Tongue (tissue), 2 donors: ENCODE results near the gene LENG1. TPM values are rescaled to one million over a fixed set of nuclear protein-coding genes. Genes with fewer than 3 reads are reported as not detected.
A peak's percentile ranks its signal among the peaks of the same experiment; 100 is the strongest.

ENCODE experiments used
- DNase-seq: peaks from one replicate; pipeline ENCODE4 v3.0.0-alpha.2; 2015
- total RNA-seq: library from RNA; depleted of rRNA; stranded (reverse); fragments of >200 nt; gene quantifications from one replicate; pipeline ENCODE4 v1.2.3, GENCODE V29; 2014

Gene LENG1
- total RNA-seq, 1 donor from 2014 or later: 7.5 TPM

DNA sequence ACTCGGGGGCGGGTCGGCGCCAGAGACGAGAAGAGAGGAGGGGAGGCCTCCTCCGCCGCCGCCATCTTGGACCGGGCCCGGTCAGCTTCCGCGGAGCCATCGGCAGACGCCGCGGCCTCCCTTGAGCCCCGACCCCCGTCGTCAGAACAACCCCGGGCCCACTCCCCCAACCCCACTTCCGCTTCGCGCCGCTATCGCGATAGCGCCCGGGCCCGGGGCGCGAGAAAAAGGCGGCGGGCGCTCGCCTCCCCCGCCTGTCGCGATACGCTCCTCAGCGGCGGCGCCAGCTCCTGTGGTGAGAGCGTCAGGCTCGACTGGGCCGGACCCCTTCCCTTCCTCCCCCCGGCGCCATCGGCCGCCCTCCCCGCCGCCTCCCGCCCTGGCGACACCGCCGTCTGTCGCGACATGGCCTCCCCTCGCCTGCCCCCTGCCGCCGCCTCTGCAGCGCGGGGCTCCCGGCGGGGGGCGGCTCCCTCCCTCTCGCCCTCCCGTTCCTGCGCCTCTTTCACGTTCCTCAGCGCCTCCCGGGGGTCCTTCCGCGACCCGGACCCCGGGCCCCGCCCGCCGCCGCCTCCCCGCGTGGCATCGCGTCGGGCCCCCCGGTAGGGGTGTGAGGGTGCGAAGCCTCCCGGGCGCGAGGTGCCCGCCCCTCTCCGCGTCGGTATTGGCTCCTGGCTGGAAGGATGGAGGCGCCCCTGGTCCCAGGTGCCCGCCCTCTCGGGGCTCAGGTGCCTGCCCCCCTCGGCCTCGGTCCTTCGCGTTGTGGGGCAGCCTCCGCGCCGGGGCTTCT is 21.6 kb downstream of the LENG1 start, which contains the start of gene CNOT3:
Gene CNOT3, plus strand, starts transcription at position 64 of the 790 bp plus-strand sequence. CDS start 5,217 bp downstream, outside the sequence.
- DNase-seq: no peak

DNA sequence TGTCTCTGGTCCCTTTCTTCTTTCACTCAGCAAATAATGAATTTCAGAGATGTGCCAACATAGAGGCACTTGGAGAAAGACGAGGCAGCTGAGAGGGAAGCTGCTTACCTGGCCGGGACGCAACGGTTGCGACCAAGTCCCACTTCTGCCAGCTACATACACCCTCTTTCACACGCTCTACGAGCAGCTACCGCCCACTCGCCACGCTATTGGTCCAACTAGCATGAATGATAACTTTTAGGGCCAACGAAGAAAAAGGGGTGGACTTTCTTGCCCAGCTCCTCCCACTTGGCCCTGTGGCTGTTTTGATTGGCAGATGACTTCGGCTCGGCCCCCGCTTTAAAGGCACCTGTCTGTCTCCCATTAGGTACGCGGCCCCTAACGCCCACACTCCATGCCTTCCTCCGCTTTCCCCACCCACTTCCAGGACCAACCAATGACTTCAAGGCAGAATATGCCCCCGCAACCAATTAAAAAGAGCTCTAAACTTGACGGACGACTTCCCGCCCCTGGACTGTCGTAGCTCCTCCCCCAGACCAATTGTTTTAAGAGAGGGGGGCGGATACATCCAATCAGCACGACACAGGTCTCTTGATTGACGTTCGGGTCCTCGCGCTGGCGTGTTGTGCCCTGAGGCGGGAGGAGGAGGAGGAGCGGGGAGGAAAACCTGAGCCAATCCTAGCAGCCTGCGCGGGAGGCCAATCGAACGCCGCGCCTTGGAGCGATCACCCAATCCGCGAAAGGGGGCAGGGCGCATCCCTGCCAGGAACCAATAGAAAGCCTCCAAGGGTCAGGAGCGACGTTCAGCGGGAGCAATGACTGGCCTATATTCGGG is 22.4 kb downstream of the LENG1 start:
- DNase-seq: peak; percentile 100

DNA sequence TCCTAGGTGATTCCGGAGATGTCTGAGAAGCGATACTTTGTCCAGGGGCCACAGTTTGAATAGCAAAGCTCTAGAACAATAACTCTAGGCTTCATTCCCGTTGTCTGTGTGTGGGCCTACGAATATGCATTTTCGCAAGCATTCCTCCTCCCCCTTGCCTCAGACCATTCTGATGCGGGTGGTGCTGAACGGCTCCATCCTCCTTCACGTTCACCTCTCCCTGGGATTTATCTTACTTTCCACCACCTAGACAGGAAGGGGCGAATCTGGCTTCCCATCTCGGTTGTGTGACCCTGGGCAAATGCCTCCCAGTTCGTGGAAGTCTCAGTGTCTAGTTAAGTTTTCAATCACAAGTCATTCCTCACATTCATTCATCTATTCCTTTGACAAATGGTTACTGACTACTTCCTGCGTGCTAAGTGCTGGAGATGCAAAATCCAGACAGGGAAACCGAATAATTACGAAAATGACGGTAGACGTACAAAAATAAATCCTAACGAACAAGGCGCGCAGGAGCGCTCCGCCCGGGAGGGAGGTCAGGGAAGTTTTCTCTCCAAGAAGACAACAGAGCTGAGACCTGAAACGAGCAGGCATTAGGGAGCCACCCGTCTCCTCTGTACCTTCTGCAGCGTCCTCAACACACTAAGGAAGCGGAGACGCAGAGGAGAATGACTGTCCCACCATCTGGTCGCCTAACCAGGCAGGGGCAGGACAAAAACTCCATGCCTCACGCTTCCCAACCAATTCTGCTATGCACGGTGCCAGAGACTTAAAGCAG is 23.2 kb downstream of the LENG1 start:
- no peak for DNase-seq

DNA sequence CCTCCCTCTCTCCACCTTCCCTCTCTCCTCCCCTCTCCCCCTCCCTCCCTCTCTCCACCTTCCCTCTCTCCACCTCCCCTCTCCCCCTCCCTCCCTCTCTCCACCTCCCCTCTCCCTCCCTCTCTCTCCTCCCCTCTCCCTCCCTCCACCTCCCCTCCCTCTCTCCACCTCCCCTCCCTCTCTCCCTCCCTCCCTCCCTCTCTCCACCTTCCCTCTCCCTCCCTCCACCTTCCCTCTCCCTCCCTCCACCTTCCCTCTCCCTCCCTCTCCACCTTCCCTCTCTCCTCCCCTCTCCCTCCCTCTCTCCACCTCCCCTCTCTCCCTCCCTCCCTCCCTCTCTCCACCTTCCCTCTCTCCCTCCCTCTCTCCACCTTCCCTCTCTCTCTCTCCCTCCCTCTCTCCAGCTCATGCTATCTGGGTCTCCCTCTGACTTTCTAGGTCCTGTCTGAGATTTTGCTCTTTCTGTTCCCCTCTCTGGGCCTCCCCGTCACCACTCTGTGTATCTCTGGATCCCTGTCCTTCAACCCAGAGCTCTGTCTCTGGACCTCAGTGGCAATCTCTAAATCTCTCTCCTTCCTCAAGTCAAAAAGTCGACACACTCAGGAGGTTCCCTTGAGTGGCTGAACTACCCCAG is 25.4 kb downstream of the LENG1 start:
- no peak for DNase-seq

DNA sequence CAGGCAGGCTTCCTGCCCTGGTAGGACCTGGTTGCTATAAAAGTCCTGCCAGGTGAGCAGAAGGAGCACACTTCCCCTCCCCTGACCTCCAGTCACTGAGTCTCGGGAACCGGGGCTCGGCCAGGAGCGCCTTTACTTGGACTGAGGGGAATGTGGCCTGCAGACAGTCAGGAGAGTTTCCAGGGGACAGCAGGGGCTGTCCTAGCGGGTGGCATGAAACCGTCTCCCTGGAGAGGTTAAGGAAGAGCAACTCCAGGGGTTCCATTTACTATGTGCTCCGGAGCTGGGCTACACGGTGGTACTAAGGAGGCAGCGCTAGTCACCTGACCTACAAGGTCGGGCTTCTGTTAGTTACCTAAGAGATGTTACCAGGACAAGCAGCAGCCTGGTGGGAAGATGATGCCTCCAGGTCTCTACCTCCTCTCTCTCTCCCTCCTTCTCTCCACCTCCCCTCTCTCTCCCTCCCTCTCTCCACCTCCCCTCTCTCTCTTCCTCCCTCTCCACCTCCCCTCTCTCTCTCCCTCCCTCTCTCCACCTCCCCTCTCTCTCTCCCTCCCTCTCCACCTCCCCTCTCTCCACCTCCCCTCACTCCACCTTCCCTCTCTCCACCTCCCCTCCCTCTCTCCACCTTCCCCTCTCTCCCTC is 26.1 kb downstream of the LENG1 start:
- peak; percentile 34 for DNase-seq

DNA sequence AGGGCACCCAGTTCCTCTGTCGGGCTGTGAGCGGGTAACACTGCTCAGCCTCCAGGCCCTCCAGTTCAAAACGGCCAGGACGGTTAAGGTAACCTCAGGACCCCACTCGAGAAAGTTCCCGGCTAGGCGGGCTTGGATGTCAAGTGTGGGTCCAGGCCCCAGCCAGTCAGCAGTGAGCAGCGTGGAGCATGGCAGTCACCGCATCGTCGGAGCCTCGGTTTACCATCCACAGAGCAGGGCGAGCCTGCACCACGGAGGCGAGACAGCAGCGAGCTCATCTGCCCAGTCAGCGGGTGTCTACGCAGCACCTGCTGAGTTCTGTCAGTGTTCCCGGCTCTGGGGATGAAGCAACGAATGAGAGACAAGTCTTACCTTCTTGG is 29.9 kb downstream of the LENG1 start:
- no peak for DNase-seq

DNA sequence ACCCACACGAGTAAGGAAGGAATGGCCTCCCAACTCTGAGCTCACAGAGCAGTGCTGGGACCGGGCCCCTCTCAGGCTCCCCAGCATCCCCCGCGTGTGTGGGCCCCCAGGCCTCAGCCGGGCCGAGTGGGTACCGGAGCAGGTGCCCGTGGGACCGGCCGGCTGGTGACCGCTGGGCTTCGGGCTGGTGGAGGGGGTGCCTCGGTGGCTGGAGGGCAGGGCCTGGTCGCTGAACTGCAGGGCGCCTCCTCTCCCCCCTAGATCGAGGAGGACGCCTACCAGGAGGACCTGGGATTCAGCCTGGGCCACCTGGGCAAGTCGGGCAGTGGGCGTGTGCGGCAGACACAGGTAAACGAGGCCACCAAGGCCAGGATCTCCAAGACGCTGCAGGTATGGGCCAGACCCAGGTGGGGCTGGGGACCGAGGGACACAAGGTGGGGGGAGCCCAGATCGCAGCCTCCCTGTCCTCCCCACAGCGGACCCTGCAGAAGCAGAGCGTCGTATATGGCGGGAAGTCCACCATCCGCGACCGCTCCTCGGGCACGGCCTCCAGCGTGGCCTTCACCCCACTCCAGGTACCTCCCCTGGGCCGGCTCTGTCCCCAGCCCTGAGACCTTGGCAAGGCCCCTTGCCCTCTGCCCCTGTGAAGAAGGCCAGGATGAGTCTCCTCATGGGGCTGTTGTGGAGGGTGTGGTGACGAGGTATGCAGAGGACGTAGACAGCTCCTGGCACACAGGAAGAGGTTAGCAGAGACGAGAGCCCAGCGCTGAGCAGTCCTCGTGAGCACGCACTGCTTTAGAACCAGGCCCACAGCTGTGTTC is 30.5 kb downstream of the LENG1 start:
- no peak for DNase-seq

DNA sequence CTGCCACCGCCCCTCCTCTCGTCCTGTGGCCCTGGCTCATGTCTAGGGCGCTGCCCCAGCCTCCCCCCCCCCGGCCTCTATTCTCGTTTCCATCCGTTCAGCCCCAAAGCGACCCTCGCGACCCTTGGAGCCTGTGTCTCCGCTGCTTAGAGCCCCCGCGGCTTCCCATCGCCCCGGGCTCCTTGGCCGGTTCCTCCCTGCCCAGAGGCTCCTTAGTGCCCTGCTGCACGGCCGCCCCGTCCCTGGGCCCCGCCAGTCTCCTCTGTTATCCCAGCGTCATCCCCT is 31.1 kb downstream of the LENG1 start:
- DNase-seq: no peak

DNA sequence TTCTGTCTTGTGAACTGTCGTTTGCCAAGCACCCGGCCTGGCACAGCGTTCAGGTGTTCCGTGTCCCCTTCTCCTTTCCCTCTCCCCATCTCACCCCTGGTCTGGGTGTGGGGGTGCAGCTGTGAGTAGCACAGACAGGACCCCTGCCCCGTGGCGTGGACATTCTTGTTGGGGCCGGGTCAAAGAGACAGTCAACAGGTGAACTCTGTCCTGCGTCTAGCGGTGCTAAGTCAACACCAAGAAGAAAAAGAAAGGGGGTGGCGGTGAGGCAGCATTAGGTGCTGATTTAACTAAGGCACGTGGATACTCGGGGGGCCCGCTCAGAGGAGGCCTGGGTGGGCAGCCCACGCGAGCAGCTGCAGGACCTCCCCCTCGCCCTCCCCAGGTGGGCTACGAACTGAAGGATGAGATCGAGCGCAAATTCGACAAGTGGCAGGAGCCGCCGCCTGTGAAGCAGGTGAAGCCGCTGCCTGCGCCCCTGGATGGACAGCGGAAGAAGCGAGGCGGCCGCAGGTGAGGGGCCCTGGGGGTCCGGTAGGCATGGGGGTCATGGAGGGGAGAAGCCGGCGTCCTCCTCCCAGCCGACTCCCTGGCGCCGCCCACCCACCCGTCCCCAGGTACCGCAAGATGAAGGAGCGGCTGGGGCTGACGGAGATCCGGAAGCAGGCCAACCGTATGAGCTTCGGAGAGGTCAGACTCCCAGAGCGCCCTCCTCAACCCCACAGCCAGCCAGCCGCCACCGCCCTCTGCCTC is 31.7 kb downstream of the LENG1 start:
- DNase-seq: no peak

DNA sequence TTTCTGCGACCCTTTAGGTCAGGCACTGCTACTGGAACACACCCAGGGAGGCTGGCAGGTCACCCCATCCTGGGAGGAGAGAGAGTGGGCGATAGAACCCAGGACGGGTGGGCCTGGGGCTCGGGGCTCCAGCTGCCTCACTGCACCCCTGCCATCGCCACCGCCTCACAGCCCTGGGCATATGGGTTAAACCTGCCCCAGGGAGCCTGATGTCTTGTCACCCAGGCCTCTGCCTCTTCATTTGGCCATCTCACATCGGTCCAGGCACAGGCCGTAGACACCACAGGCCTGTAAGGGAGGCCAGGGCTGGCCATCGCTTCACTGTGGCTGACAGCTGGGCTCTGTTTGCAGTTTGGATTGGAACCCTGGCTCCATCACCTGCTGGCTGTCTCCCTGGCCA is 33.8 kb downstream of the LENG1 start:
- DNase-seq: no peak

DNA sequence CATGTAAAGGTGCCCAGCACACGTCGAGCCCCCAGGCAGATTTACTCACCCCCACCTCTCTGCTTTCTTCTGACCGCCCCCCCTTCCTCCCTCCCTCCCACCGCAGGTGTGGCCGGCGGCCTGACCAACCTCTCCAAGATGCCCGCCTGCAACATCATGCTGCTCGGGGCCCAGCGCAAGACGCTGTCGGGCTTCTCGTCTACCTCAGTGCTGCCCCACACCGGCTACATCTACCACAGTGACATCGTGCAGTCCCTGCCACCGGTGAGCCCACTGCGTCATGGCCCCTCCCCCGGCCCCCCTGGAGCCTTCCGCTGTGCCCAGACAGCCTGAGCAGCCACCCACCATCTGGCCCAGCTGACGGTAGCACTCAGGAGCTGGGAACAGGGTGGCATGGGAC is 35.1 kb downstream of the LENG1 start:
- no peak for DNase-seq

DNA sequence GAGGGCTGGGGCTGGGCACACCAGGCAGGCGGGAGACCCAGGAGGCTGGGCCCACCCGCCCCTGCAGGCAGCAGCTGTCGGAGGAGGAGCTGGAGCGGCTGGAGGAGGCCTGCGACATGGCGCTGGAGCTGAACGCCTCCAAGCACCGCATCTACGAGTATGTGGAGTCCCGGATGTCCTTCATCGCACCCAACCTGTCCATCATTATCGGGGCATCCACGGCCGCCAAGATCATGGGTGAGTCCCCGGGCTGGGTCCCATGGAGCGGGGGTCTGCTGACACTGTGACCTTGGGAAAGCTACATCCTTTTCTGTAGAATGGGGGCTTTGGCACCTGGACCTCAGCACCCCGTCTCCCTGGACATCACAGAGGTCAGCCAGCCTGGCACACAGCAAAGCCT is 35.8 kb downstream of the LENG1 start:
- no peak for DNase-seq

DNA sequence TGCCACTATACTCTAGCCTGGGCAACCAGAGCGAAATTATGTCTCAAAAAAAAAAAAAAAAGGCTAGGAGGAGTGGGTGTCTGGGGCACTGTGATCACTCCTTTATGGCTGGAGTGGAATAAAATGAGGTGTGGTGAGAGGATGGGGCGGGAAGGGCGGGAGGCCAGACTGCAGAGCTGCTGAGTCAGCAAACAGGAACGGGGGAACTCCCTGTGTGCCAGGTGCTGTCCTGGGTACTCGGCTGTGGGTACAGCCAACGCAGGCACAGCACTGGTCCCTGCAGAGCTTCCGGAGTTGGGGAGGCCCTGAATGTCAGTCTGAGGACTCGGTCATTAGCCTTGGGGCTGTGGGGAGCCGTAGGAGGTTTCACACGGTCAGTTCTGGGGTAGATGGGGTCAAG is 38.3 kb downstream of the LENG1 start:
- no peak for DNase-seq

DNA sequence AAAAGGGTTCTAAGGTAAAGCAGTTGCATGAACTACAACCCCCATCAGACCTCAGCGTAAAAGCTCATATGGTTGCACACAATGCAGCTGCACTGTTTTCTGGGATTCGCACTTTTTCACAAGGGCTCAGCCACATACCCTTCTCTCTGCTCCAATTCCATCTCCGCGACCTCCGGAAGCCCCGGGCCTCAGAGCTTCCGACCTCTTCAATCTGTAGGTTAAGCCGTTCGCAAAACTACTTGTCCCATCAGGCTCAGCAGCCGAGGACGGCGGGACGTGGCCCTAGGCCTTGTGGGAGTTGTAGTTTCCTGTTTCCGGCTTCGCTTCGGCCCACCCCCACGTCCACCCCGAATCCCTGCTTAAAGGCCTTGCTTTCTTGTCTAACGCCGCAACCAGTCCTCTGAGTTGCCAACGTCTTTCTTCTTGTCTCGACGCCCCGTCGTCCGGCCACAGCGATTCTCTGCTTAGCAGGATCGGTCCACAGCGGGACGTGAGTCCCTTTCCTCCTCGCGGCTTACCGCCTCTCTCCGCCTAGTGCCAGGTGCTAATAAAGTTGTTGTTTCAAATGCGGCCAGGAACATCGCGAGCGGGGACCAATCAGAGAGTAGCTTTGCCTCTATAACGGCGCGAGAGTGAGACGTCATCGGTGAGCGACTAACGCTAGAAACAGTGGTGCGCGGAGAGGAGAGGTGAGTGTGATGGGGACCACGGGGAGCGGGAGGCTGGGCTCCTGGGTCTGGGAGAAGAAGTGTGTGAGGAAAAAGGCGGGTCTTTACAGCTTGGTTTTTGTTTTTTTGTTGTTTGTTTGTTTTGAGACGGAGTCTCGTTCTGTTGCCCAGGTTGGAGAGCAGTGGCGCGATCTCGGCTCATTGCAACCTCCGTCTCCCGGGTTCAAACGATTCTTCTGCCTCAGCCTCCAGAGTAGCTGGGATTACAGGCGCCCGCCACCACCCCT is 44.1 kb downstream of the LENG1 start, which contains the start of the genes PRPF31 and TFPT:
Gene PRPF31, plus strand, starts transcription at position 646 of the 955 bp plus-strand sequence. CDS start 2,525 bp downstream, outside the sequence.
Gene TFPT, minus strand, starts transcription at position 549 of the 955 bp plus-strand sequence. Its CDS starts 388 bp downstream, at position 161.
- peak; percentile 99 for DNase-seq

DNA sequence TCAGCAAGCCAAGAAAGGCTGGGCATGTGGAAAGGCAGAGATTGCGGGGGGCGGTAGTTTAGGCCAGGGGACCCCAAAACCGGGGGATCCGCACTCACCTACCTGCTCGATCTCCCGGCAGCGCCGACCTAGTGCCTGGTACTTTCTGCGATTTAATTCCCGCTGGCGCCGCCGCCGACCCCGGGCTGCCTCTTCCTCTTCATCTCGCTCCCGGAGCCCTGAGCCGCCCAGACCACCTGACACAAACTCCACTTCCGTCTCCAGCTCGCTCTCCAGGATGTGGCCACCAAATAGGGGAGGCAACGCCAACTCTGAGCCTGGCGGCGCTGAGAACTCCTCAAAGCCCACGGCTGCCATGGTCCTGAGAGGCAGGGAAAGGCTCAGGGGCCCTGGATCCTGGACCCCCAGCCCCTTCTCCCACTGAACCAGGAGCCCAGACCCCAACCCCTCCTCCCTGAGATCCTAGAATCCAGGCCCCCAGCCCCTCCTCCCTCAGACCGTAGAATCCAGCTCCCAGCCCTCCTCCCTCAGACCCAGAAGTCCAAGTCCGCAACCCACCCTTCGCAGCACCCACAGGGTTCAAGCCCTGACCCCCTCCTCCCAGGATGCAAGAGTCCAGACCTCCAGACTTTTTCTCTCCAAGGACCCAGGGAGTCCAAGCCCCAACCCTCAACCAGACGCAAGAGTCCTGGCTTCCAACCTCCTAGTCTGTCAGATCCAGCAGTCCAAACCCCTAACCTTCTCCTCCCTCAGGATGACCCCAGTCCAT is 45.0 kb downstream of the LENG1 start:
- DNase-seq: no peak

DNA sequence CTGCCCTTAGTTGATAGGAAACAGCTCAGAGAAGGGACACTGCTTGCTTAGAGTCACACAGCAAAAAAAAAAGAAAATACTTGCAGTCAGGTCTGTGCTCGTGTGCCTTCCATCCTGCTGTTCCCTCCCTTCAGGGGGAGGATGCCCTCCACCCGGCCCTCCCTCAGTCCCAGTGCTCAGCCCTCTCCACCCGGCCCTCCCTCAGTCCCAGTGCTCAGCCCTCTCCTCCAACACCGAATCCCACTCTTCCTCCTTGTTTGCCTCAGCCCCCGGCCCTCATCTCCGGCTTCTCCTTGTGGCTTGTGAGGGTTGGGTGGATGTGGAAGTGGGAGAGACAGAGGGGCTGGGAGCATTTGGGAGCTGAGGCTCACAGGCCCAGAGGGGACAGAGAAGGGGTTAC is 49.9 kb downstream of the LENG1 start:
- no peak for DNase-seq

DNA sequence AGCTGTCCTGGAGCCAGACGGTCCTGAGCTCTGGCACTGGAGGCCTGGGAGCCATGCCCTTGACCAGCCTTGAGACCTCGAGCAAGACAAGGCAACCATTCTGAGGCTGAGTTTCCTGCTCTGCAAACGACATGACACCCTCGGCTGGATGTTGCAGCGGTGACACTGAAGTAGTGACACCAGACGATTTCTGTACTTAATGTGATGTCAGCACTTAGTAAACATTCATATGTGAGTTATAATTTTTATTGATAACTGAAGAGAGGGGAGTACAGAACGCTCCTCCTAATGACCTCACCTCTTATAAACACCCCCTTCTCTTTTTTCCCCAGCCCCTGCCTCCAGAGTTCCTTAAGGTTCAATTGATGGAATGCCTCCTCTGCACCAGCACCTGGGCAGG is 51.0 kb downstream of the LENG1 start:
- DNase-seq: no peak
